HEK293T (cell line): ENCODE data around the gene C7.

Experiments
- CTCF ChIA-PET: fragments of 350-600 bp; formaldehyde crosslinking; extraction: SDS; loops from one replicate; lab custom pipeline; 2021; ENCODE audit warnings: antibody characterized with exemption, inconsistent platforms; lab: Yijun Ruan, JAX
- POLR2A ChIA-PET: fragments of 350-600 bp; formaldehyde crosslinking; extraction: SDS; loops from one replicate; lab custom pipeline; 2020; ENCODE audit warnings: antibody characterized with exemption, inconsistent platforms; lab: Yijun Ruan, JAX
- DNase-seq: peaks from one replicate; pipeline ENCODE4 v3.0.0; 2012; ENCODE audit warnings: mixed read lengths; ENCODE audit errors: extremely low spot score
- ARNT ChIP-seq: fragments of 450-650 bp; IDR thresholded peaks from 2 replicates; pipeline ENCODE4 v1.6.1; 2017; ENCODE audit warnings: mild to moderate bottlenecking
- BHLHE40 ChIP-seq: fragments of 450-650 bp; IDR thresholded peaks from 2 replicates; pipeline ENCODE4 v1.6.1; 2016; ENCODE audit warnings: mild to moderate bottlenecking, moderate library complexity, borderline replicate concordance
- CTBP1 ChIP-seq: fragments of 450-650 bp; IDR thresholded peaks from 2 replicates; pipeline ENCODE4 v1.6.1; 2016; ENCODE audit warnings: borderline replicate concordance
- ELF4 ChIP-seq: fragments of 450-650 bp; IDR thresholded peaks from 2 replicates; pipeline ENCODE4 v1.6.1; 2017; ENCODE audit warnings: antibody characterized with exemption
- FOXA1 ChIP-seq: fragments of 450-650 bp; IDR thresholded peaks from 2 replicates; pipeline ENCODE4 v1.6.1; 2016; ENCODE audit warnings: mild to moderate bottlenecking
- FOXK2 ChIP-seq: fragments of 450-650 bp; IDR thresholded peaks from 2 replicates; pipeline ENCODE4 v1.6.1; 2016; ENCODE audit warnings: mild to moderate bottlenecking
- FOXM1 ChIP-seq: fragments of 450-650 bp; IDR thresholded peaks from 2 replicates; pipeline ENCODE4 v1.6.1; 2017; ENCODE audit warnings: mild to moderate bottlenecking, borderline replicate concordance
- HDGF ChIP-seq: fragments of 450-650 bp; IDR thresholded peaks from 2 replicates; pipeline ENCODE4 v1.6.1; 2017; ENCODE audit warnings: antibody characterized with exemption, borderline replicate concordance
- L3MBTL2 ChIP-seq: fragments of 450-650 bp; conservative IDR thresholded peaks from 2 replicates; pipeline ENCODE4 v1.6.1; 2016; ENCODE audit warnings: mild to moderate bottlenecking
- LEF1 ChIP-seq: fragments of 450-650 bp; IDR thresholded peaks from 2 replicates; pipeline ENCODE4 v1.6.1; 2017; ENCODE audit warnings: mild to moderate bottlenecking, borderline replicate concordance
- NFRKB ChIP-seq: fragments of 450-650 bp; IDR thresholded peaks from 2 replicates; pipeline ENCODE4 v1.6.1; 2016; ENCODE audit warnings: mild to moderate bottlenecking, moderate library complexity
- SP1 ChIP-seq: fragments of 450-650 bp; IDR thresholded peaks from 2 replicates; pipeline ENCODE4 v1.6.1; 2017
- SUZ12 ChIP-seq: fragments of 450-650 bp; IDR thresholded peaks from 2 replicates; pipeline ENCODE4 v1.6.1; 2016; ENCODE audit warnings: mild to moderate bottlenecking
- TARDBP ChIP-seq: fragments of 450-650 bp; IDR thresholded peaks from 2 replicates; pipeline ENCODE4 v1.6.1; 2016
- ZNF384 ChIP-seq: fragments of 450-650 bp; IDR thresholded peaks from 2 replicates; pipeline ENCODE4 v1.6.1; 2016
- TF ChIP-seq, protein P1 (sequence below): fragments of 450-650 bp; IDR thresholded peaks from 2 replicates; pipeline ENCODE4 v1.6.1; 2016

The C7 gene

DNA sequence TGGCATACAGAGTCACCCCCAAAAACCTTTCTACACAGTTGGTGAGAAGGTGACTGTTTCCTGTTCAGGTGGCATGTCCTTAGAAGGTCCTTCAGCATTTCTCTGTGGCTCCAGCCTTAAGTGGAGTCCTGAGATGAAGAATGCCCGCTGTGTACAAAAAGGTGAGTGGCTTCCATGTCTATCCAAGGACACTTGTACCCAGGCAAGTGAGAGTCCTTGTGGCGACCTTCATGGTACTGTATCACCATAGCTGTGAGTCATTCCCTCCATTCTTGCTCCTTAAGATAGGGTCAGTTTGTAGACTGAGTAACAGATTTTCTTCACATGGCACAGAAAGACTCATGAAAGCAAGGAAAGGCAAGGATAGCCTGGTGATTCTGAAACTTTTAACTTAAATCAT, 63.1 kb downstream of the C7 start:
- no peak for TF ChIP-seq NFRKB
- TF ChIP-seq FOXA1 = no peak
- TF ChIP-seq, protein P1, sequence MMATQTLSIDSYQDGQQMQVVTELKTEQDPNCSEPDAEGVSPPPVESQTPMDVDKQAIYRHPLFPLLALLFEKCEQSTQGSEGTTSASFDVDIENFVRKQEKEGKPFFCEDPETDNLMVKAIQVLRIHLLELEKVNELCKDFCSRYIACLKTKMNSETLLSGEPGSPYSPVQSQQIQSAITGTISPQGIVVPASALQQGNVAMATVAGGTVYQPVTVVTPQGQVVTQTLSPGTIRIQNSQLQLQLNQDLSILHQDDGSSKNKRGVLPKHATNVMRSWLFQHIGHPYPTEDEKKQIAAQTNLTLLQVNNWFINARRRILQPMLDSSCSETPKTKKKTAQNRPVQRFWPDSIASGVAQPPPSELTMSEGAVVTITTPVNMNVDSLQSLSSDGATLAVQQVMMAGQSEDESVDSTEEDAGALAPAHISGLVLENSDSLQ = no peak
- no peak for TF ChIP-seq SP1
- no peak for TF ChIP-seq L3MBTL2
- TF ChIP-seq TARDBP = no peak
- no peak for TF ChIP-seq FOXK2
- TF ChIP-seq ZNF384 = no peak
- no peak for TF ChIP-seq BHLHE40
- no peak for TF ChIP-seq ELF4
- ChIA-PET CTCF (no interaction called here), POLR2A (no interaction called here)
- DNase-seq = no peak

DNA sequence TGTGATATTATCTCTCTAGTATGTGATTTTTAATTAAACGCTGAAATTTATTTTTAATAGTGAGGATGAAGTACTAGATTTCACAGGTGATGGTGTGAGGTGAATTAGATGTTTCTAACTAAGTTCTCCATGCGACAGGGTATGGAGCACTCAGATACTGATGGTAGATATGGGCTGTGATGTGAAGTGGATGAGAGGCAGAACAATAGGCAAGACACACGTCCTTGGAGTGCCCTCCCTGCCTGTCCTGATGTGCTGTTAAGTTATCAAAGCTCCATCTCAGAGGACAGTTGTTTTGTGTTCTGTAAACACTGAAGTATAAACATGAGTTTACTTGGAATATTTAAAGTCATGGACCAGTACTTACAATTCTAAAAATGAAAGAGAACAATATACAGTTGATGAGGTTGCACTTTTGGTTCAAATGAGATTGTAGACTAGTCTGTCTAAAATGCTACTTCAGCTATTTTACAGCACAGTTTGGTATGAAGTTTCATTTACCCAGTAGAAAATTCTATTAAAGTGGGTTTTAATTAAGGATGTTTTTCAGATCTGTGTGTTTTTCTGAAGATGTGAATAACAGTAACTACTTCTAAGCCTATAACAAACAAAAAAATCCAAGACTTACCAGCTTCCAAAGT, 64.2 kb downstream of the C7 start:
- POLR2A ChIA-PET = no interaction called here
- CTCF ChIA-PET = no interaction called here
- DNase-seq = no peak
- TF ChIP-seq FOXM1 (no peak), LEF1 (no peak), ZNF384 (no peak), NFRKB (no peak), CTBP1 (no peak), SUZ12 (no peak), FOXA1 (no peak), HDGF (no peak), ARNT (no peak), BHLHE40 (no peak), L3MBTL2 (no peak)
- TF ChIP-seq, protein P1 = no peak

DNA sequence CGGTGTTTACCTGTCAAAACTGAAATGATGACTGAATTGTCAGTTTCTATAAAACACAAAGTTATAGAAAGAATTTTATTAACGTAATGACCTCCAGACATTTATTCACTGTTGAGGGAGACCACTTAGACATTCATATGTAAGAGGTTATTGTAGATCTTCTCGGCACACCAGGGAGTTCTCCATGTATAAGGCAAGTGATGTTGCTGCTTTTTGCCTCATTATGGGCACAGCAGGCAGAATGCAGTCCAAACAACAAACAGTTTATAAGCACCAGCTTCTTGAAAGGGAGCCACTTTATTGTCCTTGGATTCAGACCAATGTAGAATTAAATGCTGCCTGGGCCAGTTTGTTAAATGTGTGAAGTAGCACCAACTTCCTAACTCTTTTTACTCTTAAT, 66.7 kb downstream of the C7 start:
- no peak for TF ChIP-seq CTBP1
- TF ChIP-seq LEF1 = no peak
- no peak for TF ChIP-seq ARNT
- no peak for TF ChIP-seq SUZ12
- no peak for TF ChIP-seq FOXM1
- no peak for TF ChIP-seq SP1
- TF ChIP-seq NFRKB = no peak
- no peak for TF ChIP-seq ELF4
- no peak for TF ChIP-seq FOXK2
- CTCF ChIA-PET = no interaction called here
- DNase-seq = no peak
- POLR2A ChIA-PET = no interaction called here

DNA sequence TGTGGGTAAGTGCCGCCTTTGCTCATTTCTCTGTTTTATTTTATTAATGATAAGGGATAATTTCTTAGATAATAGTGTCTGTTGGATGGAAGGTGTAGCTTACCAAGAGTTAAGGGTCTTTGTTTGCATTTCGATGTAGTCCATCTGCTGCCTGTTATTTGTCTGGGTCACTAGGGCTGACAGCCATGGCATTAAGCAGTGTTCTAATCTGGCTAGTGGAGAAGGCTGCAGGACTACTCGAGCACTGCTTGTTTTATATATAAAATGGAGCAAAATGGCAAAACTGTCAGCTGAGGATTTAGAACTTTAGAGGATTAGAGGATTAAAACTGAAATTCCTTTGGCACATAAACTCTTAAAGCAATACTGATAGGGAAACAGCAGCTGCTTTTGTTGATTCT, 67.5 kb downstream of the C7 start:
- DNase-seq = no peak
- ChIA-PET POLR2A (no interaction called here), CTCF (no interaction called here)
- no peak for TF ChIP-seq CTBP1
- no peak for TF ChIP-seq FOXM1
- no peak for TF ChIP-seq ARNT
- no peak for TF ChIP-seq ELF4

DNA sequence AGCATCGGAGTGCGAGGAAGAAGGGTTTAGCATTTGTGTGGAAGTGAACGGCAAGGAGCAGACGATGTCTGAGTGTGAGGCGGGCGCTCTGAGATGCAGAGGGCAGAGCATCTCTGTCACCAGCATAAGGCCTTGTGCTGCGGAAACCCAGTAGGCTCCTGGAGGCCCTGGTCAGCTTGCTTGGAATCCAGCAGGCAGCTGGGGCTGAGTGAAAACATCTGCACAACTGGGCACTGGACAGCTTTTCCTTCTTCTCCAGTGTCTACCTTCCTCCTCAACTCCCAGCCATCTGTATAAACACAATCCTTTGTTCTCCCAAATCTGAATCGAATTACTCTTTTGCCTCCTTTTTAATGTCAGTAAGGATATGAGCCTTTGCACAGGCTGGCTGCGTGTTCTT, 72.1 kb downstream of the C7 start:
- ChIA-PET CTCF (no interaction called here), POLR2A (no interaction called here)
- DNase-seq = no peak
- TF ChIP-seq NFRKB (no peak), BHLHE40 (no peak), L3MBTL2 (no peak), CTBP1 (no peak), FOXK2 (no peak), ELF4 (no peak), FOXM1 (no peak), SP1 (no peak)

DNA sequence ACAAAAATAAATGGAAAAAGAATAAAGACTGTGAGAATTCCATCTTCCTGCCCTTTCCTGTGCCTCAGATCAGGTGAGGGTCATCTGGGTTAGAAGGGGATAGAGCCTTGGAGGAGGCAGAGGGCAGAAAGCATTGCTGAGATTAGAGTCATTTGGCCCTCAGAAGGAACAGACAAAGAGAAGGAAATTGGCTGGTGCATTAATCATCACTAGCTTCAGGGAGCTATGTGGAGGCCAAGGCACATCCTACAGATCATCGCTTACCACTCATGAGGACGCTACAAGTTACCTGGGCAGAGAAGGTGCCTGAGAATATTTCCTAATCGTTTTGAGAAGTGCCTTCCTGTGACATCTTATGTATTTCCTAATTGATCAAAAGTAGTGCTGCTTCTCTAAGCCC, 74.5 kb downstream of the C7 start:
- TF ChIP-seq ELF4 (no peak), NFRKB (no peak), FOXA1 (no peak), CTBP1 (no peak), TARDBP (no peak), BHLHE40 (no peak), HDGF (no peak), LEF1 (no peak), ZNF384 (no peak)
- TF ChIP-seq, protein P1 = no peak
- POLR2A ChIA-PET = no interaction called here
- DNase-seq = no peak
- CTCF ChIA-PET = no interaction called here

DNA sequence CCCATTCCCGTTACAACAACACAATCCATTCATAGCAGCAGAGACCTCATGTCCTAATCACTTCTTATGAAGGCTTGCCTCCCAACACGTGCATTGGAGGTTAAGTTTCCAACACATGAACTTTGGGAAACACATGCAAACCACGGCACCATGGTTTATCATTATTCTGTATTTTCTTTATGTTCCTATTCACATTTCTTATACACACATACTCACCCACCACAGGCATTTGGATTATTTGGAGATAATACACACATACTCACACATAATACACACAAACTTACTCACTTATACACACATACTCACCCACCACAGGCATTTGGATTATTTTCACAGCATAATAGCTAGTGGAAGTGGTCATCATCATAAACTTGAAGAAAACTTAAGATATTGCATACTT, 75.6 kb downstream of the C7 start:
- CTCF ChIA-PET = no interaction called here
- DNase-seq = no peak
- TF ChIP-seq FOXK2 (no peak), LEF1 (no peak), TARDBP (no peak), SUZ12 (no peak), ARNT (no peak), FOXA1 (no peak), ZNF384 (no peak), SP1 (no peak), NFRKB (no peak), FOXM1 (no peak), BHLHE40 (no peak), L3MBTL2 (no peak), ELF4 (no peak), HDGF (no peak), CTBP1 (no peak)
- TF ChIP-seq, protein P1 = no peak
- POLR2A ChIA-PET = no interaction called here
